HG02943 (cell line): ENCODE measurements around the gene PRKX.
"Not testable (repeated sequence)": the region's sequence is repeated elsewhere in the genome, so short reads cannot be mapped to it uniquely, and the experiment has no call there.

Experiments
- ATAC-seq: cut with Tn5 transposase; IDR thresholded peaks from one replicate; pipeline ENCODE4 v1.9.1; 2021; ENCODE audit warnings: mild to moderate bottlenecking, low read depth, moderate library complexity; ENCODE audit not compliant: unreplicated experiment

The PRKX gene

DNA sequence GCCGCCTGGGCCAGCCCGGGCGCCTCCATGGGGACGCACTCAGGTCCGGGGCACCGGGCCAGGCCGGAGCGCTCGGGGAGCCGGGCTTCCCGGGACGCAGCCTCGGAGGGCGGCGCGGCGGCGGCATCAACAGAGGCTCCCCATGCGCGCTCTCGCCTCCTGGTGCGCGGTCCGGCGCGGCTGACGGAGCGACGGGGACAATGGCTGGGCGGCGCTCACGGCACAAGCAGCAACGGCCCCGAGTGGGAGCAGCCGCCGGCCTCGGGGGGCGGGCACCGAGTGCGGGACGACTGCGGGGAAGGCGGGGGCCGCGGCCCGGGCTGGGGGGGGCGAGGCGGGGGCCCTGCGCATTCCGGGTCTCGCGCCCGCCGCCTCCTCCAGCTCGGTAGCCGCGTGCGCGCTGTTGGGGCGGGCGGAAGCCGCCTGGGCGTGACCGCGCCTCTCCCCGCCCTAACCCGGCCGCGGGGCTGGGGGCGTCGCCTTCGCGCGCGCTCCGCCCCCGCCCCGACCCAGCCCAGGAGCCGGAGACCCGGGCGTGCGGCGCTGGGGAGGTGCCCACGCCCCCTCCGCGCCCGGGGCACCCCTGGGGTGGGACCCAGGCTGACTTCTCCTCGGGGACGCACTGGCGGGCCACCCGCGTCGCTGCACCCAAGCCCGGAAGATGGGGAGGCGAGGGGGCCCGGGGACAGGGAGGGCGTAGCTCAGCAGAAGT is at the start of gene PRKX:
Gene PRKX, minus strand, starts transcription at position 425 of the 712 bp plus-strand sequence. Its CDS starts 396 bp downstream, at position 29.
- ATAC-seq = peak; percentile 76

DNA sequence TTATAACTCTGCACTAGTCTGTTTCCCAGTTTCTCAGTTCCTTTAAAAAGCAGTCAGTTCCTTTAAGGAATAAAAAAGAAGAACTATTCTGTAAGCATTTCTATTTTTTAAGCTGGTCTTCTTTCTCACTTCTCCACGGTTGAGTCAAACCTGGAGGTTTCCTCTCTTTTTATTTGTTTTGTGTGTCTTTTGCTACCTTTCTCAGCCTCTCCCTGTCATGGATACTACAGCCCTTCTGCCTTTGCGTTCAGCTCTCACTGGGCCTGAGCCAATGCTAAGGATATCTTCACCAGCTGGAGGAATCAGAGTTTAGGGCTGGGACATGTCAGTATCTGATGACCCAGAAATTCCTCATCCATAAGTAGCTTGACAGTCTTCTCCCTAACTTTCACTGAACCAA is 49.7 kb upstream of the PRKX start:
- ATAC-seq = no peak

GRCh38 chrX:3757510-3758025 is 44.1 kb upstream of the PRKX start:
- ATAC-seq = no peak

GRCh38 chrX:3748052-3748559 is 34.7 kb upstream of the PRKX start:
- ATAC-seq = no peak

GRCh38 chrX:3743801-3744439 is 30.5 kb upstream of the PRKX start:
- no peak for ATAC-seq

DNA sequence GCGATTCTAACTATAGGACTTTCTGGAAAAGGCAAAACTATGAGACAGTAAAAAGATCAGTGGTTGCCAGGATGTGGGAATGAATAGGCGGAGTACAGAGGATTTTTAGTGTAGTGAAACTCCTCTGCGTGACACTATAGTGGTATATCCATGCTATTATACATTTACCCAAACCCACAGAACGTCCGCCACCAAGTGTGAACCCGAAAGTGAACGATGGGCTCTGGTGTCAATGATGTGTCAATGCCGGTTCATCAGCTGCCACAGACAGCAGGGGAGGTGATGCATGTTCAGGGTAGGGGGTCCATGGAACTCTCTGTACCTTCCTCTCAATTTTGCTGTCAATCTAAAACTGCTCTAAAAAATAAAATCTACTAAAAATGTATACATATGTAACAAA is 27.5 kb upstream of the PRKX start:
- not testable (repeated sequence) for ATAC-seq

GRCh38 chrX:3738509-3738908 is 25.1 kb upstream of the PRKX start:
- ATAC-seq = no peak

GRCh38 chrX:3736536-3736935 is 23.1 kb upstream of the PRKX start:
- not testable (repeated sequence) for ATAC-seq

DNA sequence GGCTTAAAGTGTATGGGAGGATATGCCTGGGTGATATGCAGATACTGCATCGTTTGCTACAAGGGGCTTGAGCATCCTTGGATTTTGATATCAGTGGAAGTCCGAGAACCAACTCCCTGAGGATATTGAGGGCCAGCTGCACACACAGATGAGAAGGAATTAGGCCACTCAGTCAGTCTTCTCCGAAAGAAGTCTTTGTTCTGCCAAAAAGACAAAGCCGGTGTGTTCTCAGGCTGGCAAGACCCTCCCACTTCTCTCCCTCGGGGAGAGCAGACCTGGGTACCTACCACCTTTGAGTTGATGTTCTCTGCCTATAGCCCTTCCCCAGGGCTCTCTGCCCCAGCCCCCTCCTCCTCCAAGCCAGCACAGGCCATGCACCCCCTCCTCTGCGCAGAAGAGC is 22.4 kb upstream of the PRKX start:
- ATAC-seq = not testable (repeated sequence)

- ATAC-seq = not testable (repeated sequence)
Observed at GRCh38 chrX:3734456-3734855, 21.0 kb upstream of the PRKX start.

GRCh38 chrX:3733043-3733430 is 19.6 kb upstream of the PRKX start:
- ATAC-seq = no peak

DNA sequence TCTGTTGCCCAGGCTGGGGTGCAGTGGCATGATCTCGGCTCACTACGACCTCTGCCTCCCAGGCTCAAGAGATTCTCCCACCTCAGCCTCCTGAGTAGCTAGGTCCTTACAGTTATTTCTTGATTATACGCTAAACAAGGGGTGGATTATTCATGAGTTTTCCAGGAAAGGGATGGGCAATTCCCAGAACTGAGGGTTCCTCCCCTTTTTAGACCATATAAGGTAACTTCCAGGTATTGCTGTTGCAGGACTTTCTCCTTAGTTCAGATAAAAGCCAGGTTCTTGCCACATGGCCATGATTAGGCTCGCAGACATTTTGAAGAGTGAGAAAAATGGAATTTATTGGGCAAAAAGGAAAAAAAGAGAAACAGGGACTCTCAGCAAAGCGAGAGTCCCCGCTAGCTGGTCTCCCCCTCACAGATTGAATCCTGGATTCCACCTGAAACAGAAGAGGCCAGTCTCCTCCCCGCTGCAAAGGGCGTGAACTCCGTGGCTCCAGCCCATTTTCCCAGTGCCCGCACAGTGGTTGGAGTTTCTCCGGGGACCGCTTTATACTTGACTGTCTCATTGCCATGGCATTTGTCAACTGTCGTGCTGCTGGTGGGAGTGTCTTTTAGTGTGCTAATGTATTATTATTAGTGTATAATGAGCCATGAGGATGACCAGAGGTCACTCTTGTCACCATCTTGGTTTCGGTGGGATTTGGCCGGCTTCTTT is 19.0 kb upstream of the PRKX start:
- ATAC-seq = not testable (repeated sequence)

GRCh38 chrX:3728454-3728853 is 15.0 kb upstream of the PRKX start:
- ATAC-seq = no peak

DNA sequence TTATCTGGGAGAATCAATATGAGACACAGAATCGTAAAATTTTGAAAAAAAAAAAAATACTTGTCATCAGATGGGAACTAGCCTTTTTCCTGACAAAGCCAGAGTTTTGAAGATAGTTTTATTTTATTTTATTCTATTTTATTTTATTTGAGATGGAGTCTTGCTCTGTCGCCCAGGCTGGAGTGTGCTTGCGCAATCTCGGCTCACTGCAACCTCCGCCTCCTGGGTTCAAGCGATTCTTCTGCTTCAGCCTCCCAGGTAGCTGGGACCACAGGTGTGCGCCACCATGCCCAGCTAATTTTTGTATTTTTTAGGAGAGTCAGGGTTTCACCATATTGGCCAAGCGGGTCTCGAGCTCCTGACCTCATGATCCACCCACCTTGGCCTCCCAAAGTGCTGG is 10.0 kb upstream of the PRKX start:
- not testable (repeated sequence) for ATAC-seq

- no peak for ATAC-seq
Observed at GRCh38 chrX:3717742-3718420, 4.4 kb upstream of the PRKX start.

GRCh38 chrX:3715921-3716320 is 2.5 kb upstream of the PRKX start:
- no peak for ATAC-seq

- not testable (repeated sequence) for ATAC-seq
Observed at GRCh38 chrX:3714706-3715479, 1.4 kb upstream of the PRKX start.

GRCh38 chrX:3713937-3714434 is 537 bp upstream of the PRKX start:
- ATAC-seq = no peak

GRCh38 chrX:3712870-3713224 is 602 bp downstream of the PRKX start:
- peak; percentile 25 for ATAC-seq
